HCT116 (cell line): Measurements from ENCODE around the gene IGSF9.

ENCODE experiments used
- CBX3 ChIP-seq: IDR thresholded peaks from 2 replicates; pipeline ENCODE4 v1.6.1; 2012; ENCODE audit warnings: low read depth
- EZH2 ChIP-seq: fragments of 200-600 bp; sonication (generic); IDR thresholded peaks from 2 replicates; pipeline ENCODE4 v1.6.1; 2017; ENCODE audit warnings: antibody characterized with exemption, mixed run types
- JUND ChIP-seq: IDR thresholded peaks from 2 replicates; pipeline ENCODE4 v1.6.1; 2012
- POLR2A ChIP-seq: IDR thresholded peaks from 2 replicates; pipeline ENCODE4 v1.7.0; 2011; ENCODE audit warnings: borderline replicate concordance; ENCODE audit not compliant: insufficient read depth, insufficient read length; ENCODE audit errors: extremely low read depth
- SIN3A ChIP-seq: IDR thresholded peaks from 2 replicates; pipeline ENCODE4 v1.6.1; 2012; ENCODE audit warnings: low read depth
- TF ChIP-seq, protein P1 (sequence below): IDR thresholded peaks from 2 replicates; pipeline ENCODE4 v1.6.1; 2012; ENCODE audit warnings: low read depth
- TF ChIP-seq, protein P2 (sequence below), 3 experiments: fragments of 200-600 bp in 1 of 3; sonication (generic) in 1 of 3; IDR thresholded peaks in 2 of 3; conservative IDR thresholded peaks in 1 of 3; 2 replicates each; pipeline ENCODE4 v1.5.1; 2012 to 2017; ENCODE audit warnings: low read depth in 2 of 3, low read length in 2 of 3, antibody characterized with exemption in 1 of 3, borderline replicate concordance in 1 of 3, control low read depth in 1 of 3, mild to moderate bottlenecking in 1 of 3, mixed read lengths in 1 of 3, mixed run types in 1 of 3, moderate library complexity in 1 of 3; ENCODE audit not compliant: insufficient read depth in 1 of 3
- TF ChIP-seq, protein P3 (sequence below): IDR thresholded peaks from 2 replicates; pipeline ENCODE4 v1.6.1; 2012

DNA sequence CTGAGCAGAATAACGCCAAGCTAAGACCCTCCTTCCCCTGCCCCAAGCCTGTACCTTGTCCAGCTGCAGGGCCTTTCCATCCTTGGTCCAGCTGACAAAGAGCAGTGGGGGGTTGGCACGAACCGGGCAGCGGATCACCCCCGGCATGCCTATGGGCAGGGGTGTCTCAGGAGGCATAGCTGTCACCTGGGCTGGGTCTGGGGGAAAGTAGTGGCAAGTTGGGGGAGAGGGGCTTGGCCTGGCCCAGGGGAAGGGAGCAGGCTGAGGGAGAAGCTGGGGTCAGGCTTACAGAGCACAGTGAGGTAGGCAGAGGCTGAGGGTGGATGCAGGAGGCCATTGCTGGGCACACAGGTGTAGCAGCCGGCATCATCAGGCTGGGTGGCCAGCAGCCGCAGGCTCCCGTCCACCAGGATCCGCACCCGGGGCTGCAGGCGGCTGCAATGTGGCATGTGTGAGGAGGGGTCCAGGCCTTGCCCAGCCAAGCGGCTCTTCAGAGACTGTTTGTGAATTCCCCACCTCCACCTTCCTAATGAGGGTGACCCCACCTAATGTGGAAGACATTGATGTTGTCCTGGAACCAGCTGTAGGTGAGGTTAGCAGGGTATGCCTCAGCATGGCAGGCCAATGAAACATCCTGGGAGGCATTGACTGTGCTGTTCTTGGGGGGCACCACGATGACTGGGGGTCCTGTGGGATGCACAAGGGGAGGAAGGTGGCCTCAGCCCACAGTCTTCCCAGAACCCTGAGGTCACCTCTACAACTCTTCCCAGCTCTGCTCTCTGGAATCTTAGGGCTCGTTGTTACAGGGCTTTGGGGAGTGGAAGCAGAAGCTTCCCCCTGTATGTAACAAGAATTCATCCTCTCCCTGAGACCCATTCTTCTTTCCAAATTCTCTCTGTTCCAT is 11.0 kb downstream of the IGSF9 start:
- TF ChIP-seq POLR2A, result no peak
- TF ChIP-seq, protein P1, sequence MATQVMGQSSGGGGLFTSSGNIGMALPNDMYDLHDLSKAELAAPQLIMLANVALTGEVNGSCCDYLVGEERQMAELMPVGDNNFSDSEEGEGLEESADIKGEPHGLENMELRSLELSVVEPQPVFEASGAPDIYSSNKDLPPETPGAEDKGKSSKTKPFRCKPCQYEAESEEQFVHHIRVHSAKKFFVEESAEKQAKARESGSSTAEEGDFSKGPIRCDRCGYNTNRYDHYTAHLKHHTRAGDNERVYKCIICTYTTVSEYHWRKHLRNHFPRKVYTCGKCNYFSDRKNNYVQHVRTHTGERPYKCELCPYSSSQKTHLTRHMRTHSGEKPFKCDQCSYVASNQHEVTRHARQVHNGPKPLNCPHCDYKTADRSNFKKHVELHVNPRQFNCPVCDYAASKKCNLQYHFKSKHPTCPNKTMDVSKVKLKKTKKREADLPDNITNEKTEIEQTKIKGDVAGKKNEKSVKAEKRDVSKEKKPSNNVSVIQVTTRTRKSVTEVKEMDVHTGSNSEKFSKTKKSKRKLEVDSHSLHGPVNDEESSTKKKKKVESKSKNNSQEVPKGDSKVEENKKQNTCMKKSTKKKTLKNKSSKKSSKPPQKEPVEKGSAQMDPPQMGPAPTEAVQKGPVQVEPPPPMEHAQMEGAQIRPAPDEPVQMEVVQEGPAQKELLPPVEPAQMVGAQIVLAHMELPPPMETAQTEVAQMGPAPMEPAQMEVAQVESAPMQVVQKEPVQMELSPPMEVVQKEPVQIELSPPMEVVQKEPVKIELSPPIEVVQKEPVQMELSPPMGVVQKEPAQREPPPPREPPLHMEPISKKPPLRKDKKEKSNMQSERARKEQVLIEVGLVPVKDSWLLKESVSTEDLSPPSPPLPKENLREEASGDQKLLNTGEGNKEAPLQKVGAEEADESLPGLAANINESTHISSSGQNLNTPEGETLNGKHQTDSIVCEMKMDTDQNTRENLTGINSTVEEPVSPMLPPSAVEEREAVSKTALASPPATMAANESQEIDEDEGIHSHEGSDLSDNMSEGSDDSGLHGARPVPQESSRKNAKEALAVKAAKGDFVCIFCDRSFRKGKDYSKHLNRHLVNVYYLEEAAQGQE, result no peak
- TF ChIP-seq, protein P2, sequence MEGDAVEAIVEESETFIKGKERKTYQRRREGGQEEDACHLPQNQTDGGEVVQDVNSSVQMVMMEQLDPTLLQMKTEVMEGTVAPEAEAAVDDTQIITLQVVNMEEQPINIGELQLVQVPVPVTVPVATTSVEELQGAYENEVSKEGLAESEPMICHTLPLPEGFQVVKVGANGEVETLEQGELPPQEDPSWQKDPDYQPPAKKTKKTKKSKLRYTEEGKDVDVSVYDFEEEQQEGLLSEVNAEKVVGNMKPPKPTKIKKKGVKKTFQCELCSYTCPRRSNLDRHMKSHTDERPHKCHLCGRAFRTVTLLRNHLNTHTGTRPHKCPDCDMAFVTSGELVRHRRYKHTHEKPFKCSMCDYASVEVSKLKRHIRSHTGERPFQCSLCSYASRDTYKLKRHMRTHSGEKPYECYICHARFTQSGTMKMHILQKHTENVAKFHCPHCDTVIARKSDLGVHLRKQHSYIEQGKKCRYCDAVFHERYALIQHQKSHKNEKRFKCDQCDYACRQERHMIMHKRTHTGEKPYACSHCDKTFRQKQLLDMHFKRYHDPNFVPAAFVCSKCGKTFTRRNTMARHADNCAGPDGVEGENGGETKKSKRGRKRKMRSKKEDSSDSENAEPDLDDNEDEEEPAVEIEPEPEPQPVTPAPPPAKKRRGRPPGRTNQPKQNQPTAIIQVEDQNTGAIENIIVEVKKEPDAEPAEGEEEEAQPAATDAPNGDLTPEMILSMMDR (IDR thresholded peaks at IDR 0.05 in 2 of 3, conservative IDR thresholded peaks at IDR 0.05 in 1 of 3; ENCODE audit: borderline replicate concordance in 1 of 3, insufficient read depth in 1 of 3, low read depth in 2 of 3, low read length in 2 of 3), result no peak
- no peak for TF ChIP-seq EZH2
- no peak for TF ChIP-seq JUND
- no peak for TF ChIP-seq SIN3A
- no peak for TF ChIP-seq CBX3
- TF ChIP-seq, protein P3, sequence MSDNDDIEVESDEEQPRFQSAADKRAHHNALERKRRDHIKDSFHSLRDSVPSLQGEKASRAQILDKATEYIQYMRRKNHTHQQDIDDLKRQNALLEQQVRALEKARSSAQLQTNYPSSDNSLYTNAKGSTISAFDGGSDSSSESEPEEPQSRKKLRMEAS, result no peak
